Esophagus mucosa (tissue), 1 donor: Measurements from ENCODE around the gene URB2. TPM values are rescaled to one million over a fixed set of nuclear protein-coding genes. Genes with fewer than 3 reads are reported as not detected.
"Not testable (repeated sequence)": the region's sequence is repeated elsewhere in the genome, so short reads cannot be mapped to it uniquely, and the experiment has no call there.

Experiments
- ATAC-seq: fragments of 200-7000 bp; cut with Tn5 transposase; one replicate; pipeline ENCODE4 v1.9.1; 2020
- total RNA-seq: library from RNA; stranded (reverse); gene quantifications from one replicate; pipeline ENCODE4 v1.2.4, GENCODE V29; 2023
- donor health status: DM: yes; HTN: yes; CAD: no.

URB2 gene
- total RNA-seq, 1 donor from 2014 or later: 6.3 TPM

GRCh38 chr1:229693129-229693900 is 67.3 kb downstream of the URB2 start:
- ATAC-seq: no peak

DNA sequence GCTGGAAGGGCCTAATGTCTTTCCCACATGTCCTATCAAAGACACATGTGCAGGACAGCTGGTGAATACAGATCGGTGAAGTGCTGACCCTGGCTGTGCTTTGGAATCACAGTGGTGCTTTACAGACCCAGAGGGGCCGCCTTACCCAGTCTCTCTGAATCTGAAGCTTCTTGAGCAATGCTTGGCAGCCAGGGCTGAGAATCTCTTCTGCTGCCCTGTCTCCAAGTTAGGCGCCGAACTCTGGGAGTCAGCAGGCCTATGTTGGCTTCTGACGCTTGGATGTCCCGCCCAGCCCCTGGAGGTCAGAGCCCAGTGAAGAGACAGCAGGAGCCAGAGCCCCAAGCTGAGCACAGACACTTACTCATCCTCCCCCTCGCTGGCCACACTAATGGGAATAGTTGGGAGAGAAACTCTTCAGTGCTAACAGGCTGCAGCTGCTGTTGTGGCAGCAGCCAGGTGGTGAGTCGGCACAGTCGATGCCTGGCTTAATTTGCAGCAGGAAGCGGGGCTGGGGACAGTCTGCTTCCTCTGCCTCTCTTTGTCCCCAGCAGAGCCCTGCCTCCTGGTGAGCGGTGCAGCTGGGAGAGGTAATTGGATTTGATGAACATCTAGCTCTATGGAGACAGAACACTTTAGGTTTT is 68.1 kb downstream of the URB2 start:
- ATAC-seq: peak; percentile 35

DNA sequence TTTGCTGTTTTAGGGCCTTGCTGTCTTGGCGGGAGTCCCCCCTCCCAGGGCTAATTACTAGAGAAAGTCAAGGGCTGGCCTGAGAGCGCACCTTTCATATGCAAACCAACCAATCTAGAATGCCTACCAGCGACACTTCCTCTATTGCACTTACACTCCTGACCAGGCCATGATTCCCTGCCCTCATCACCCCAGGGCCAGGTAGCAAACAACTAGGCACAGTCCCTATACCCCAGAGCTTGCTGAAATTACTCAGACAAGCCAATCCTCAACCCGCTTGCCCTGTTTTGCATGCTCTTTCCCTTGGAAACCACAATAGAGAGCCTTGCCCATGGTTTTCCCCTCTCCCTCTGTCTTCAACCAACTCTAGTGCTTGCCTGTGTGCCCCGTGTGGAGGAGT is 70.3 kb downstream of the URB2 start:
- no peak for ATAC-seq

DNA sequence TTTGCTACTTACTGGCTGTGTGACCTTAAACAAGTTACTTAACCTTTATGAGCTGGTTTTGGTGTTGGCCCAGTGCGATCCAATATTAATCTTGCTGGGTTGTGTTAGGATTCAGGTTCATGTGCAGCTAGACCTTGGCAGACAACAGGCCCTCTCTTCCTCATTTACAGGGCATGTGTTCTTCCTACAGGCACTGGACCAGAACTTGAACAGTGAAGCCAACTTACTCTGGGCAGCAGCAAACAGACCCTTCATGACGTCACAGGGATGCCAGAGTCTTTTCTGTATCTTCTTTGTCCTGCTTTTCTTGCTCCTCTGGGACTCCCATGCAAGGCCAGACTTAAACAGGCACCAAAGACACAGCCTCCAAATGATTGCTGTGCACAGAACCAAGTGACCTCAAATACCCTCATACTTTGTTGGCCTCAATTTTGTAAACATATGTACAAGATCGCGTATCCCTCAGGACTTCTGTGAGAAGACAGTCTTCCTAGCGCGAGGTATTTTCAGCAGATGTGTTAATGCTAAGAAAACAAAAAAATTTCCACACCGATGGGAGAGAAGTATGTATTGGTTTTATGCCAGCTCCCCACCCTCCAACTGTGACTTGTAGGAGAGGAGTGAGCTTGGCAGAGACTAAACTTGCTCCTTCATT is 73.7 kb downstream of the URB2 start:
- no peak for ATAC-seq

GRCh38 chr1:229704157-229704556 is 78.1 kb downstream of the URB2 start:
- ATAC-seq: no peak

DNA sequence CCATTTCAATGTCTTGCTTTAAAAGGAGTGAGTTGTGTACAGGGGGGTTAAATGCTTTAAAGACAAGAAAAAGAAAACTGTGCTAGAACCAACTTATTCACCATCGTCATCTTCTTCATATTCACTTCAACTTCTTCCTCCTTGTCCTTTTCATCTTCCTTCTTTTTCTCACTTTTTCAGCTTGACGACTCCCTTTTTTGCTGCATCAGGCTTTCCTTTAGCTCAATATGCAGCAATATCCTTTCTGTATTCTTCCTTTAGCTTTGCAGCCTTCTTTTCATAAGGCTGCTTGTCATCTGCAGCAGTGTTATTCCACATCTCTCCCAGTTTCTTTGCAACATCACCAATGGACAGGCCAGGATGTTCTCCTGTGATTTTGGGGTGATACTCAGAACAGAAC is 79.1 kb downstream of the URB2 start:
- ATAC-seq: not testable (repeated sequence)

GRCh38 chr1:229707127-229707526 is 81.1 kb downstream of the URB2 start:
- not testable (repeated sequence) for ATAC-seq

DNA sequence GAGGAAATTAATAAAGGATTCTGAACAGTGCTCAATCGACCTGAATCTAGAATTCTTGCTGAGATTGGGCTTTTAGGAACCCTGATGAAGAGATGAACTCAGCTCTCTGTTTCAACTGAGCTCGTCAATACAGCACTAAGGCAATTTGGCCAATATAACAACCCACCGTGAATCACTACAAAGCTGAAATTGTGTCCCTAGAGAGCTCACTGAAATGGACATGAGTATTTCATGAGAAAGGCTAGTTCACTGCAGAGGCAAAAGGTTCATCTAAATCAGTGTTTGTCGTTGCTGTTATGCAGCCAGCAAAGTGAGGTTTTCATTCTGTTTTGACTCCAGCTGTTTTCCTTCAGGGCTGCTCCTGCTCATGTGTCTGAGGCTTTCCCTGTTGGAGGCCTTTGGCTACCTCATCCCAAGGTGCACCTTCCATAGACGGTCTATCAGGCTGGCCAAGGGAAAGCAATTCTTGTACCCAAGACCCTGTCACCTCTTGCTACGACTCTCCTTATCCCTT is 83.5 kb downstream of the URB2 start:
- no peak for ATAC-seq

Other genes with a start within 250 kb of the URB2 start
- 1.3 TPM for gene ACTA1, start 192.2 kb upstream of the URB2 start, total RNA-seq
- 23.3 TPM for gene NUP133, start 117.9 kb upstream of the URB2 start, total RNA-seq
- gene ABCB10, start 67.5 kb upstream of the URB2 start, total RNA-seq: 11.3 TPM
- gene TAF5L, start 125 bp upstream of the URB2 start, total RNA-seq: 11.6 TPM